Cerebellar nuclear complex (tissue), 1 donor: ENCODE results near the gene ZCWPW2.

Experiments used
- DNase-seq, 2 experiments: peaks; one replicate each; lab custom pipeline; 2025; lab: John Stamatoyannopoulos, UW

Gene ZCWPW2

GRCh38 chr3:28348629-28349468, at the start of gene ZCWPW2, which contains the start of gene AZI2:
Gene ZCWPW2 (plus strand): TSS chr3:28348721. CDS start chr3:28413069, 64,348 bp downstream.
Gene AZI2 (minus strand): TSS chr3:28348824. CDS start chr3:28340617, 8,207 bp downstream.
- peak; percentile 18 to 70 for DNase-seq

- no peak for DNase-seq
These were observed 48.8 kb upstream of the ZCWPW2 start for GRCh38 chr3:28299705-28300104.

GRCh38 chr3:28300345-28300962, 48.1 kb upstream of the ZCWPW2 start:
- DNase-seq: no peak

GRCh38 chr3:28301688-28302087, 46.8 kb upstream of the ZCWPW2 start:
- DNase-seq: no peak

GRCh38 chr3:28308196-28308595, 40.3 kb upstream of the ZCWPW2 start:
- no peak for DNase-seq

GRCh38 chr3:28315711-28316110, 32.8 kb upstream of the ZCWPW2 start:
- DNase-seq: no peak

GRCh38 chr3:28316226-28316625, 32.3 kb upstream of the ZCWPW2 start:
- DNase-seq: no peak

GRCh38 chr3:28317438-28318022, 31.0 kb upstream of the ZCWPW2 start:
- no peak for DNase-seq

- no peak for DNase-seq
These were observed 27.5 kb upstream of the ZCWPW2 start for GRCh38 chr3:28320981-28321380.

- DNase-seq: no peak
These were observed 26.1 kb upstream of the ZCWPW2 start for GRCh38 chr3:28322464-28322863.

GRCh38 chr3:28326458-28326926, 22.0 kb upstream of the ZCWPW2 start:
- DNase-seq: no peak

- DNase-seq: no peak
These were observed 20.1 kb upstream of the ZCWPW2 start for GRCh38 chr3:28328188-28329151.

- DNase-seq: no peak
These were observed 14.0 kb upstream of the ZCWPW2 start for GRCh38 chr3:28334552-28334951.

GRCh38 chr3:28335246-28335645, 13.3 kb upstream of the ZCWPW2 start:
- no peak for DNase-seq

- no peak for DNase-seq
These were observed 11.3 kb upstream of the ZCWPW2 start for GRCh38 chr3:28337230-28337629.

- DNase-seq: no peak
These were observed 5.4 kb upstream of the ZCWPW2 start for GRCh38 chr3:28343144-28343543.

- DNase-seq: no peak
These were observed 2.8 kb upstream of the ZCWPW2 start for GRCh38 chr3:28345690-28346089.

GRCh38 chr3:28347374-28348264, 902 bp upstream of the ZCWPW2 start:
- no peak for DNase-seq

GRCh38 chr3:28348265-28348628, 274 bp upstream of the ZCWPW2 start:
- DNase-seq: peak in 1 of 2 experiments; percentile 46

- DNase-seq: no peak
These were observed 1.0 kb downstream of the ZCWPW2 start for GRCh38 chr3:28349469-28350000.
